H1 (cell line): ENCODE results near the gene MOB3B. TPM values are rescaled to one million over a fixed set of nuclear protein-coding genes. Genes with fewer than 3 reads are reported as not detected.

Source experiments
- CTCF ChIA-PET: fragments of 300-600 bp; sonication (Branson Sonifier 250); formaldehyde crosslinking; loops from one replicate; lab custom pipeline; 2021; ENCODE audit not compliant: partially characterized antibody; lab: Charles Lee
- POLR2A ChIA-PET: fragments of 300-600 bp; sonication (Branson Sonifier 250); formaldehyde crosslinking; loops from one replicate; lab custom pipeline; 2021; ENCODE audit warnings: inconsistent platforms; ENCODE audit not compliant: partially characterized antibody; lab: Charles Lee
- DNase-seq, 2 experiments: peaks; one replicate each; pipeline versions ENCODE4 v3.0.0 to v3.0.0-alpha.2; 2010 to 2022; ENCODE audit warnings: low spot score in 2 of 2, low read depth in 1 of 2, mixed read lengths in 1 of 2
- FAIRE-seq: peaks from 2 replicates; lab custom pipeline; 2011; peaks lifted over from hg19 to GRCh38; lab: Jason Lieb, UNC
- H2AFZ ChIP-seq: 2 replicates; pipeline ENCODE4 v1.8.1; 2012; ENCODE audit warnings: low read length, inconsistent platforms
- H2AK5ac ChIP-seq: 2 replicates; pipeline ENCODE4 v1.6.1; 2013; ENCODE audit warnings: low read depth, low read length
- H2BK120ac ChIP-seq: replicated peaks from 2 replicates; pipeline ENCODE3; 2013; ENCODE audit warnings: low read depth, low read length, inconsistent platforms
- H2BK12ac ChIP-seq: 2 replicates; pipeline ENCODE4 v1.6.1; 2013; ENCODE audit warnings: low read depth, low read length
- H2BK15ac ChIP-seq: 2 replicates; pipeline ENCODE4 v1.6.1; 2013; ENCODE audit warnings: low read length
- H2BK20ac ChIP-seq: 2 replicates; pipeline ENCODE4 v1.6.1; 2013; ENCODE audit warnings: low read length
- H2BK5ac ChIP-seq: 2 replicates; pipeline ENCODE4 v1.6.1; 2013; ENCODE audit warnings: low read depth, low read length
- H3K14ac ChIP-seq: 2 replicates; pipeline ENCODE4 v1.6.1; 2013; ENCODE audit warnings: inconsistent platforms; ENCODE audit not compliant: insufficient read length
- H3K18ac ChIP-seq: 2 replicates; pipeline ENCODE4 v1.6.1; 2013; ENCODE audit warnings: low read length; ENCODE audit errors: extremely low read depth
- H3K23ac ChIP-seq: 2 replicates; pipeline ENCODE4 v1.6.1; 2013; ENCODE audit warnings: inconsistent platforms; ENCODE audit not compliant: insufficient read length
- H3K23me2 ChIP-seq: 2 replicates; pipeline ENCODE4 v1.6.1; 2013; ENCODE audit warnings: low read depth, low read length
- H3K27ac ChIP-seq: 2 replicates; pipeline ENCODE4 v1.6.1; 2011; ENCODE audit warnings: low read depth, low read length, inconsistent platforms
- H3K27me3 ChIP-seq, 4 experiments: replicated peaks in 1 of 4; 1 replicate in 1 of 4; 2 replicates in 3 of 4; pipeline versions ENCODE4 v1.6.1 to v1.8.1; 2011 to 2013; ENCODE audit warnings: low read length in 3 of 4, mild to moderate bottlenecking in 3 of 4, inconsistent platforms in 2 of 4, mixed read lengths in 2 of 4, moderate library complexity in 1 of 4; ENCODE audit not compliant: control insufficient read depth in 3 of 4, insufficient read depth in 3 of 4; ENCODE audit errors: extremely low read depth in 1 of 4
- H3K36me3 ChIP-seq, 4 experiments: 2 replicates each; pipeline versions ENCODE4 v1.6.1 to v1.8.1; 2011 to 2013; ENCODE audit warnings: mild to moderate bottlenecking in 4 of 4, low read length in 3 of 4, moderate library complexity in 2 of 4, control low read depth in 1 of 4, inconsistent platforms in 1 of 4; ENCODE audit not compliant: insufficient read depth in 4 of 4, control insufficient read depth in 2 of 4
- H3K4ac ChIP-seq: replicated peaks from 2 replicates; pipeline ENCODE3; 2013; ENCODE audit warnings: low read length, low read depth, mixed read lengths, inconsistent platforms; ENCODE audit not compliant: insufficient read length
- H3K4me1 ChIP-seq, 4 experiments: replicated peaks in 1 of 4; 1 replicate in 1 of 4; 2 replicates in 3 of 4; pipeline versions ENCODE4 v1.6.1 to v1.8.1; 2011 to 2013; ENCODE audit warnings: low read length in 3 of 4, inconsistent platforms in 2 of 4, mixed read lengths in 1 of 4; ENCODE audit not compliant: insufficient read depth in 4 of 4, control insufficient read depth in 3 of 4
- H3K4me2 ChIP-seq, 2 experiments: 2 replicates each; pipeline versions ENCODE4 v1.6.1 to v1.8.1; 2011 to 2013; ENCODE audit warnings: low read depth in 2 of 2, low read length in 2 of 2, control low read depth in 1 of 2, inconsistent platforms in 1 of 2, mild to moderate bottlenecking in 1 of 2; ENCODE audit not compliant: insufficient read depth in 1 of 2
- H3K4me3 ChIP-seq, 4 experiments: fragments of 200-600, 300-600 bp in 1 of 4; sonication (generic), shearing (Covaris generic), sonication (Bioruptor Twin) in 1 of 4; 2 replicates each; pipeline versions ENCODE4 v1.5.1 to v1.8.1; 2011 to 2016; ENCODE audit warnings: low read length in 4 of 4, low read depth in 3 of 4, control low read depth in 2 of 4, inconsistent platforms in 2 of 4, mild to moderate bottlenecking in 2 of 4, mixed read lengths in 1 of 4, moderate library complexity in 1 of 4; ENCODE audit not compliant: insufficient read depth in 2 of 4; ENCODE audit errors: extremely low read depth in 1 of 4
- H3K56ac ChIP-seq: replicated peaks from 2 replicates; pipeline ENCODE3; 2013; ENCODE audit warnings: low read depth, mild to moderate bottlenecking, mixed read lengths, low read length, inconsistent platforms; ENCODE audit not compliant: insufficient read length
- H3K79me1 ChIP-seq: 2 replicates; pipeline ENCODE4 v1.6.1; 2013; ENCODE audit warnings: low read depth, low read length, control low read depth
- H3K79me2 ChIP-seq, 2 experiments: 2 replicates each; pipeline versions ENCODE4 v1.6.1 to v1.8.1; 2012 to 2013; ENCODE audit warnings: low read length in 2 of 2, mild to moderate bottlenecking in 2 of 2, inconsistent platforms in 1 of 2; ENCODE audit not compliant: insufficient read depth in 2 of 2, control insufficient read depth in 1 of 2
- H3K9ac ChIP-seq, 4 experiments: replicated peaks in 1 of 4; 1 replicate in 1 of 4; 2 replicates in 3 of 4; pipeline versions ENCODE4 v1.6.1 to v1.8.1; 2011 to 2013; ENCODE audit warnings: low read depth in 3 of 4, low read length in 3 of 4, control low read depth in 2 of 4, mild to moderate bottlenecking in 2 of 4, moderate library complexity in 2 of 4, inconsistent platforms in 1 of 4; ENCODE audit errors: extremely low read depth in 1 of 4
- H3K9me3 ChIP-seq, 2 experiments: 2 replicates each; pipeline versions ENCODE4 v1.6.1 to v1.8.1; 2012 to 2013; ENCODE audit warnings: mild to moderate bottlenecking in 2 of 2, moderate library complexity in 2 of 2, control low read depth in 1 of 2, inconsistent platforms in 1 of 2, low read depth in 1 of 2, low read length in 1 of 2, mixed read lengths in 1 of 2; ENCODE audit not compliant: insufficient read depth in 2 of 2
- H4K20me1 ChIP-seq, 2 experiments: replicated peaks in 1 of 2; 2 replicates each; pipeline versions ENCODE3 to v1.8.1; 2011 to 2013; ENCODE audit warnings: inconsistent platforms in 2 of 2, low read length in 2 of 2, mild to moderate bottlenecking in 1 of 2; ENCODE audit not compliant: insufficient read depth in 2 of 2, control insufficient read depth in 1 of 2
- H4K5ac ChIP-seq: 2 replicates; pipeline ENCODE4 v1.6.1; 2013; ENCODE audit warnings: low read length, low read depth, mixed read lengths, inconsistent platforms; ENCODE audit not compliant: insufficient read length
- H4K8ac ChIP-seq: 2 replicates; pipeline ENCODE4 v1.8.0; 2013; ENCODE audit warnings: mild to moderate bottlenecking, moderate library complexity, low read length, inconsistent platforms; ENCODE audit not compliant: insufficient read depth; ENCODE audit errors: extremely low read depth
- H4K91ac ChIP-seq: replicated peaks from 2 replicates; pipeline ENCODE3; 2013; ENCODE audit warnings: low read length, mixed read lengths, inconsistent platforms; ENCODE audit not compliant: insufficient read length
- GABPA ChIP-seq: IDR thresholded peaks from 2 replicates; pipeline ENCODE4 v1.6.1; 2011; ENCODE audit warnings: mild to moderate bottlenecking, low read length, moderate library complexity, borderline replicate concordance; ENCODE audit not compliant: insufficient read depth
- RFX5 ChIP-seq: IDR thresholded peaks from 2 replicates; pipeline ENCODE4 v1.6.1; 2011; ENCODE audit warnings: low read depth, low read length, improper control_type of control experiment, borderline replicate concordance
- SP2 ChIP-seq: IDR thresholded peaks from 2 replicates; pipeline ENCODE4 v1.6.1; 2012; ENCODE audit warnings: mild to moderate bottlenecking, low read length, inconsistent platforms
- SUZ12 ChIP-seq: fragments of 200-600 bp; sonication (generic); IDR thresholded peaks from 2 replicates; pipeline ENCODE4 v1.6.1; 2012; ENCODE audit warnings: mild to moderate bottlenecking, inconsistent platforms, low read length, moderate library complexity, mixed read lengths
- TBP ChIP-seq: IDR thresholded peaks from 2 replicates; pipeline ENCODE4 v1.6.1; 2011; ENCODE audit warnings: low read depth, low read length, improper control_type of control experiment
- WGBS, 2 experiments: shearing (Covaris generic) in 1 of 2; methylation state at CpG; one replicate each; pipeline versions ENCODE4 v1.1.6 to v1.1.7; 2013 to 2015; ENCODE audit warnings: low lambda C conversion rate in 2 of 2, mixed read lengths in 2 of 2, inconsistent platforms in 1 of 2, low coverage in 1 of 2, missing lambda C conversion rate in 1 of 2; ENCODE audit not compliant: insufficient replicate concordance in 2 of 2, insufficient coverage in 1 of 2, insufficient read length in 1 of 2; ENCODE audit errors: extremely low coverage in 1 of 2, missing lambda C conversion rate in 1 of 2; 5-methylcytosine and 5-hydroxymethylcytosine counted together
- polyA plus RNA-seq, 7 experiments: library from polyadenylated mRNA; depleted of rRNA in 3 of 7; stranded (reverse) in 5 of 7; unstranded in 2 of 7; fragments of >200 nt in 5 of 7; fragments of 200-250 nt in 2 of 7; gene quantifications; 1 replicate in 5 of 7; 2 replicates in 1 of 7; 4 replicates in 1 of 7; pipeline versions ENCODE4 v1.2.1 to v1.2.3, GENCODE V29; 2011 to 2013; ENCODE audit warnings: missing spikeins in 2 of 7, mixed read lengths in 2 of 7
- total RNA-seq: library from RNA; stranded (reverse); fragmentation: NEBNext Ultra II Directional; extraction: Animal tissue kit (Norgen Biotek cat#: 25700); gene quantifications from 2 replicates; pipeline ENCODE4 v1.2.1, GENCODE V29; 2021

Gene MOB3B
- total and polyA plus RNA-seq, 2 of the 8 experiments (the other 6 are each of a cell fraction or from before 2014, with no cell fraction given) = 12.7 to 16.1 TPM

DNA sequence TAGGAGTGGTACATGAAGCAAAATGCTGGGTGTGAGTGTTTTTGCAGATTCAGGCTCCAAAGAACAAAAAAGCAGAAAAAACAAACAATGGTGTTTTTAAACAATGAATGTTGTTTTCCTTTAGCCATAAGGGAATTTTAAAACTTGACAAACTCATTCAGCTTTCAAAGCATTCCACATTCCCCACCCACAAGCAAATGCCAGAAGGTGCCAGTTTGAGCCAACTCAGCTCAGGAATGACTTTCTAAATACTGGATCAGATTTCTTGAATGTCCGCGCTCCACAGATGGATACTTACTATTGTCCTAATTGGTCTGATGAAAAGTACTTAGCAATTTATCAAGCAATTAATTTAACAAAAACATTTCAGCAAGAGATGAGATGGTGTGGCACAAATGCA is 12.9 kb upstream of the MOB3B start:
- Histone ChIP-seq H3K9ac (no peak overlapping the region), H2BK15ac (no peak overlapping the region), H3K14ac (no peak overlapping the region), H3K79me1 (no peaks in the 10 kb centered on the region), H2BK120ac (no peak overlapping the region), H3K36me3 (peaks cover 0 to 26% (median 5%) of the 10 kb centered on the region in 4 experiments; a peak in 5 of 8 replicates), H2AFZ (no peak overlapping the region), H4K5ac (no peak overlapping the region), H3K23ac (no peak overlapping the region), H3K56ac (no peak overlapping the region), H2BK5ac (no peak overlapping the region), H4K20me1 (no peaks in the 10 kb centered on the region), H3K18ac (no peak overlapping the region), H3K79me2 (no peaks in the 10 kb centered on the region), H3K4me2 (no peak overlapping the region), H2BK20ac (no peak overlapping the region), H4K8ac (no peak overlapping the region), H2AK5ac (no peak overlapping the region), H4K91ac (no peak overlapping the region), H3K23me2 (no peaks in the 10 kb centered on the region), H3K4me1 (peaks cover 0 to 4% (median 0%) of the 10 kb centered on the region in 4 experiments; a peak in 1 of 7 replicates), H3K27ac (no peak overlapping the region), H3K9me3 (no peaks in the 10 kb centered on the region), H3K27me3 (no peaks in the 10 kb centered on the region), H3K4ac (no peak overlapping the region), H3K4me3 (no peak overlapping the region), H2BK12ac (no peak overlapping the region)
- 97% methylated on average over 2 of the region's 2 CpGs; no CpG with 5 or more reads in 1 of the 2 experiments for WGBS, 2 experiments
- ChIA-PET POLR2A (no interaction called here), CTCF (interaction anchor here (0.9 to 2.4 kb wide), 3 partner anchors 9 to 209 kb away, joined by 3 to 8 read pairs (median 4); partner anchors contain the start of gene MOB3B)
- TF ChIP-seq SUZ12 (no peak), SP2 (no peak), RFX5 (no peak), GABPA (no peak), TBP (no peak)
- DNase-seq = no peak
- peak; percentile 68 for FAIRE-seq
